Lower leg skin (tissue), 4 donors: ENCODE results near the gene AKIRIN2. TPM values are rescaled to one million over a fixed set of nuclear protein-coding genes. Genes with fewer than 3 reads are reported as not detected.
A peak's percentile ranks its signal among the peaks of the same experiment; 100 is the strongest.

ENCODE experiments used
- DNase-seq, 2 donors: peaks; one replicate each; pipeline ENCODE4 v3.0.0-alpha.2; 2019; ENCODE audit warnings: low spot score in 2 of 2
- H3K4me3 ChIP-seq: fragments of 200-600 bp; sonication (generic); 2 replicates; pipeline ENCODE4 v1.5.1; 2017; ENCODE audit warnings: mild to moderate bottlenecking, low read depth; ENCODE audit not compliant: poor library complexity, severe bottlenecking
- CTCF ChIP-seq, 3 donors: fragments of 450-650 bp; IDR thresholded peaks; one replicate each; pipeline ENCODE4 v1.5.1; 2016; ENCODE audit warnings: antibody characterized with exemption in 3 of 3, mild to moderate bottlenecking in 3 of 3, moderate library complexity in 2 of 3
- POLR2A ChIP-seq, 2 donors: fragments of 450-650 bp; IDR thresholded peaks; one replicate each; pipeline ENCODE4 v1.6.1; 2016 to 2017; ENCODE audit warnings: antibody characterized with exemption in 2 of 2, mild to moderate bottlenecking in 1 of 2, moderate library complexity in 1 of 2
- WGBS, 2 donors: methylation state at CpG; one replicate each; pipeline ENCODE4 v1.1.5; 2018; 5-methylcytosine and 5-hydroxymethylcytosine counted together
- intact Hi-C: fragments of 100-400 bp; cut with DNase I; formaldehyde crosslinking; loops from one replicate; pipeline ENCODE4 v1.15.0; 2023; ENCODE audit warnings: low total_unique reads
- total RNA-seq, 4 donors: library from RNA; depleted of rRNA; stranded (reverse); fragments of >200 nt; gene quantifications; one replicate each; pipeline ENCODE4 v1.1.0, GENCODE V29; 2016

The AKIRIN2 gene
- 10 to 100 TPM; 11.2 to 30.3 (median 17.2) TPM for total RNA-seq

- H3K4me3 ChIP-seq = peak within 1 kb of the TSS; percentile 96
- TF ChIP-seq POLR2A (IDR thresholded peaks at IDR 0.05) (peak in 1 of 2 donors; percentile 88), CTCF (IDR thresholded peaks at IDR 0.05) (no peak)
- 0 to 1% methylated on average over 50 to 70 of the region's 88 CpGs for WGBS, 2 donors
- peak; percentile 98 to 99 for DNase-seq
- intact Hi-C loops = no loop called here
These were observed at the start of gene AKIRIN2 for GRCh38 chr6:87701676-87702588. AKIRIN2 (minus strand) TSS chr6:87702233; CDS start chr6:87701684, 549 bp downstream.

GRCh38 chr6:87747646-87748045, 45.6 kb upstream of the AKIRIN2 start:
- TF ChIP-seq POLR2A (IDR thresholded peaks at IDR 0.05) (no peak), CTCF (IDR thresholded peaks at IDR 0.05) (no peak)
- H3K4me3 ChIP-seq = no peak overlapping the region
- DNase-seq = no peak
- intact Hi-C loops = no loop called here
- whole genome bisulfite sequencing, 2 donors = 70 to 86% methylated on average over 1 of the region's 1 CpG

- intact Hi-C loops = no loop called here
- H3K4me3 ChIP-seq = no peak overlapping the region
- DNase-seq = no peak
- TF ChIP-seq CTCF (IDR thresholded peaks at IDR 0.05) (no peak), POLR2A (IDR thresholded peaks at IDR 0.05) (no peak)
- 51 to 54% methylated on average over 2 of the region's 2 CpGs for WGBS, 2 donors
These were observed 44.1 kb upstream of the AKIRIN2 start for GRCh38 chr6:87745966-87746721.

GRCh38 chr6:87743454-87743853, 41.4 kb upstream of the AKIRIN2 start:
- WGBS, 2 donors = 52 to 88% methylated on average over 2 of the region's 2 CpGs

GRCh38 chr6:87742106-87742505, 40.1 kb upstream of the AKIRIN2 start:
- no peak for TF ChIP-seq CTCF (IDR thresholded peaks at IDR 0.05)
- no peak for TF ChIP-seq POLR2A (IDR thresholded peaks at IDR 0.05)
- DNase-seq = peak in 1 of 2 donors; percentile 48
- intact Hi-C loops = no loop called here
- WGBS, 2 donors = 64 to 80% methylated on average over 2 of the region's 2 CpGs
- no peak overlapping the region for H3K4me3 ChIP-seq

More at GRCh38 chr6:87743454-87743853, 41.4 kb upstream of the AKIRIN2 start:
- TF ChIP-seq POLR2A (IDR thresholded peaks at IDR 0.05) (no peak), CTCF (IDR thresholded peaks at IDR 0.05) (no peak)
- no peak for DNase-seq
- intact Hi-C loops = no loop called here
- H3K4me3 ChIP-seq = no peak overlapping the region
